NCI-H2081 (cell line): Measurements from ENCODE around the gene ATXN7.

ENCODE experiments used
- DNase-seq, 2 experiments: peaks; one replicate each; lab custom pipeline; 2025; lab: John Stamatoyannopoulos, UW

The ATXN7 gene, protein sequence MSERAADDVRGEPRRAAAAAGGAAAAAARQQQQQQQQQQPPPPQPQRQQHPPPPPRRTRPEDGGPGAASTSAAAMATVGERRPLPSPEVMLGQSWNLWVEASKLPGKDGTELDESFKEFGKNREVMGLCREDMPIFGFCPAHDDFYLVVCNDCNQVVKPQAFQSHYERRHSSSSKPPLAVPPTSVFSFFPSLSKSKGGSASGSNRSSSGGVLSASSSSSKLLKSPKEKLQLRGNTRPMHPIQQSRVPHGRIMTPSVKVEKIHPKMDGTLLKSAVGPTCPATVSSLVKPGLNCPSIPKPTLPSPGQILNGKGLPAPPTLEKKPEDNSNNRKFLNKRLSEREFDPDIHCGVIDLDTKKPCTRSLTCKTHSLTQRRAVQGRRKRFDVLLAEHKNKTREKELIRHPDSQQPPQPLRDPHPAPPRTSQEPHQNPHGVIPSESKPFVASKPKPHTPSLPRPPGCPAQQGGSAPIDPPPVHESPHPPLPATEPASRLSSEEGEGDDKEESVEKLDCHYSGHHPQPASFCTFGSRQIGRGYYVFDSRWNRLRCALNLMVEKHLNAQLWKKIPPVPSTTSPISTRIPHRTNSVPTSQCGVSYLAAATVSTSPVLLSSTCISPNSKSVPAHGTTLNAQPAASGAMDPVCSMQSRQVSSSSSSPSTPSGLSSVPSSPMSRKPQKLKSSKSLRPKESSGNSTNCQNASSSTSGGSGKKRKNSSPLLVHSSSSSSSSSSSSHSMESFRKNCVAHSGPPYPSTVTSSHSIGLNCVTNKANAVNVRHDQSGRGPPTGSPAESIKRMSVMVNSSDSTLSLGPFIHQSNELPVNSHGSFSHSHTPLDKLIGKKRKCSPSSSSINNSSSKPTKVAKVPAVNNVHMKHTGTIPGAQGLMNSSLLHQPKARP

DNA sequence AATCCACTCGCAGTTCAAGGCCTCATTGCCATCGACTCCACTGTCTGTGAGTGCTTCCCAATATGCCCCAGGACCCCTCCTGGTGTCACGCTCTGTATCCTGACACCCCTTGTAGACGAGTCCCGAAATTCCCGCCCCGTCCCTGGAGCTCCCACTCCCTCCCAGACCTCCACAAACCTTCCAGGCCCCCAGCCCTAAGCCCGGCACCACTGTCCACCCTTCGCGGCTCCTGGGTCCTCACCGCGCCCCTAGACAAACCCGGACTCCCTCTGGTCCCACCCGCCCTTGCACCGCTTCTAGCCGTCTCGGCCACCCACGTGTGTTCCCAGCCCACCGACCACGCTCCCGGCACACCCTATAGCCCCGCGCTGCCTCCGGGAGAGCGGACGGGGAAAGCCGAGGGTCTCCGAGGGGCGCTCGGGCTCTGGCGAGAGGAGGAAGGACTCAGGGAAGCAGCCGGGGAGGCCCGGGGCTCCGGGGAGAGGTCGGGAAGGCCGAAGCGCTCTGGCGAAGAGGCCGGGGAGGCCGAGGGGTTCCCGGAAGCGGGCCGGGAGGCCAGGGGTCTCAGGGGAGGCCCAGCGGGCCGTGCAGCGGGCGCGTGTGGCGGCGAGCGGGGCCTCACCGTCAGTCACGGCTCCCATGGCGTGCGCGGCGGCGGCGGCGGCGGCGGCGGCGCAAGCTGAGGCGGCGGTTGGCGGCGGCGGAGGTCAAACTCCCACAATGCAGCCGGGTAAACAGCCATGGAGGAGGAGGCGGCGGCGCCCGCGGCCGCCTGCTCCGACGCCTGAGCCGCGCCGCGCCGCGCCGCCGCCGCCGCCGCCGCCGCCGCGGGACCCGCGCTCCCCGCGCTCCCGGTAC, at the start of gene ATXN7, which contains the start of gene THOC7:
Gene ATXN7, plus strand, starts transcription at position 718 of the 858 bp plus-strand sequence. CDS start 48,732 bp downstream, outside the sequence.
Gene THOC7, minus strand, starts transcription at position 656 of the 858 bp plus-strand sequence. Its CDS starts 15 bp downstream, at position 641.
- DNase-seq, result peak; percentile 32 to 35

DNA sequence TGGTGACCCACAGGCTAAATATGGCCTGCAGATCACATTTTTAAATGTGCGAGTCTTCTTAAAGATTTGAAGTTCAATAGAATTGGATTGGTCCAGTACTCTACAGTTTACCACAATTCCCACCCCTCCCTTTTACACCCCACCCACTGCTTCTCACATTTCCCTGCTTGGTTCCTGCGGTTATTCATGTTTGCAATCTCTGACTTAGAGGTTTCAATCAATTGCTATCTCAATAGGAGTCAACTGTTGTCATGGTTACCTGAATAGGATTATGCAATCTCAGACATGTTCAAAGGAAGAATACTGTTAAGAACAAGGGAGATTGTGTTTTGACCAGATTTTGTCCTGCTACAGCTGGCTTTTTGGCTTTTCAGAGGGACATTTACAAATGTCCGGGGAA, 49.4 kb upstream of the ATXN7 start:
- no peak for DNase-seq

DNA sequence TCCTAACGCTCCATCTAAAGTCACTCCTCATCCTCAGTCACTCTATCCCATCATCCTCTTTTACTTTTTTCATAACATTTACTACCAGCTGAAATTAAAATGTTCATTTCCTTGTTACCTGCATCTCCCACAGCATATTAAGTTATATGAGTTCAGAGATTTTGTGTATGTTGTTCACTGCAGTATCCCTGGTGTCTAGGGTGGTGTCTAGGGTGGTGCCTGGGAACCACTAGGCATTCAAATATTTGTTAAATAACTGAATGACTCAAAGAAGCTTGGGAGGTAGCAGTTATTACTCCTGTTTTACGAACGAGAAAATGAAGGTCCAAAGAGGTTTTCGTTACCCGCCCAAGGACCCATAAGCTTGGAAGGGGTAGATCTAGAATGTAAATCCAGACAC, 46.4 kb upstream of the ATXN7 start:
- no peak for DNase-seq

DNA sequence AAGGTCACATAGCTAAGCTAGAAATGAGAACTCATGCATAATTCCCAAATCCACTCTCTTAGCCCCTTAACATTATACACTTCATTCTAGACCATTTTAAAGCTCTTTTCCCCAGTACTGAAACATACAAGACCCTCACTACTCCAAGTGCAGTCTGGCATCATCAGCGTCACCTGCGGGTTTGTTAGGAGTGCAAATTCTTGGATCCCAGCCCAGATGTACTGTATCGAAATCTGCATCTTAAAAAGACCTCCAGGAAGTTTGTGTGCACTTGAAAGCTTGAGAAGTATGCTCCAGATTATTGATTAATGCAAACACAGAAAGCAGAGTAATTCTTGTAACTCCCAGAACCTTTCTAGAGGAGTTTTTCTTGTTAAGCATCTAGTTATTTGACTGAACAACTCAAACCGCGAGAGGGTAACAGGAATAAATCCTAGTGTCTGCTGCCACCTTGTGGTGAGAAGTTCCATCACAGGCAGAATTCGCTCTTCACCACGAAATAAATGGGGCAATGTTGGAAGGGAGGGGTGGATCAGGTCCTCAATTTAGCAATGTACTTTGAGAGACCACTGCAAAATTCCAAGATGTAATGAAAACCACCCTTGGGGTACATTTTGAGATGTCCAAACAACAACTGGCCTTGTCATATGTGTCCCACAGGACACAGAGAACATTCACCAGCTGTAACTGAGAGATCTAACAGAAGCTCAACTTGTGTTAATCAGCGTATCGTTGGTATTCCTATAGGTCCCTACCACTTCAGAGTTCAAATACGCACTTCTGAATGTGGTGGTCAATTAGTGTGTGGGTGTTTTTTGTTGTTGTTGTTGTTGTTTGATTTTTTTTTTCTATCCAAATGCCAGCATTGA, 45.2 kb upstream of the ATXN7 start:
- peak; percentile 11 to 53 for DNase-seq

- DNase-seq, result no peak
Observed at GRCh38 chr3:63819151-63819398, 44.6 kb upstream of the ATXN7 start, which contains the start of gene C3orf49. C3orf49 (plus strand) TSS chr3:63819299; CDS start chr3:63819472, 173 bp downstream.

DNA sequence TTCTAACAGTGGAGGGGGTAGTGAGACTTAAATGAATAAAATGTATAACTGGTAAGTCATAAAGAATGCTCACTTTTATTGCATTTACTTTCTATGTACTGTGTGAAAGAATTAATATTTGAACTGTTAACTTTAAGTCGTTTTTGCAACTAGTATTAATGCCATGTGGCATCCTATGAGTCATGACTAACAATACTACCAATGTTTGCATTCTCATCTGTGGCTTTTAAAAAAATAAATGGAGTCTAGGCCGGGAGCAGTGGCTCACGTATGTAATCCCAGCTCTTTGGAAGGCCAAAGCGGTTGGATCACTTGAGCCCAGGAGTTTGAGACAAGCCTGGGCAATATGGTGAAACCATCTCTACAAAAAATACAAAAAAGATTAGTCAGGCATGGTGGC, 39.4 kb upstream of the ATXN7 start:
- DNase-seq, result no peak

- DNase-seq, result no peak
Observed at GRCh38 chr3:63830526-63830925, 33.1 kb upstream of the ATXN7 start.

GRCh38 chr3:63832395-63832794, 31.3 kb upstream of the ATXN7 start:
- no peak for DNase-seq

GRCh38 chr3:63841704-63842103, 22.0 kb upstream of the ATXN7 start:
- DNase-seq, result no peak

DNA sequence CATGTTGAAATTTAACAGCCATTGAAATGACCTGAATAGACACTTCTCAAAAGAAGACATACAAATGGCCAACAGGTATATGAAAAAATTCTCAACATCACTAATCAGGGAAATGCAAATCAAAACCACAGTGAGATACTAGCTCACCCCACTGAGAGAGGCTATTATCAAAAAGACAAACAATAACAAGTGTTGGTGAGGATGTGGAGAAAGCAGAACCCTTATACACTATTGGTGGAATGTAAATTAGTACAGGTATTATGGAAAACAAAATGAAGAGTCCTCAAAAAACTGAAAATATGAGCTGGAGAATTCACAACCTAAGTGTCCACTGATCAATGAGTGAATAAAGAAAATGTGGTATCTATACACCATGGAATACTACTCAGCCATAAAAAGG, 21.5 kb upstream of the ATXN7 start:
- DNase-seq, result no peak

DNA sequence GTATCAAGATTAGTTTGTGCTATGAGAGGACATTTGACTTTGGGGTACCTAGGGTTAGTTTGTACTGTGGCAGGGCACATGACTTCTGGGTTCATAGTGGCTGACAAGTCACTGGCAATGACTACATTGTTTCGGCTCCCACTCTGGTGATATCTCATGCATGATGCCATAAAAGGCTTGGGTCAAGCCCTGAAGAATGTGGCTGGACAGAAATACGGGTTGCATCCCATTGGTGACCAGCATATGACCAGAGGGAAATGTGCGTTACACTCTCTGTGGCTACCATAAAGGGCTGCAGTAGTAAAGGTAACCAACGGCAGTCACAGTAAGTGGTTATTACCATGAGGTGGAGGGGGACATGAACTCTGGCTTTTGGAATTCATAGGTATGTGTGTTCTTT, 18.5 kb upstream of the ATXN7 start:
- no peak for DNase-seq

- no peak for DNase-seq
Observed at GRCh38 chr3:63847718-63848450, 15.8 kb upstream of the ATXN7 start.

- no peak for DNase-seq
Observed at GRCh38 chr3:63849175-63849574, 14.5 kb upstream of the ATXN7 start.

GRCh38 chr3:63851287-63851686, 12.4 kb upstream of the ATXN7 start:
- DNase-seq, result no peak

- no peak for DNase-seq
Observed at GRCh38 chr3:63853106-63853505, 10.6 kb upstream of the ATXN7 start.

GRCh38 chr3:63855333-63855940, 8.2 kb upstream of the ATXN7 start:
- peak in 1 of 2 experiments; percentile 3 for DNase-seq

GRCh38 chr3:63857311-63857710, 6.4 kb upstream of the ATXN7 start:
- no peak for DNase-seq

GRCh38 chr3:63860776-63861175, 2.9 kb upstream of the ATXN7 start:
- no peak for DNase-seq

- DNase-seq, result no peak
Observed at GRCh38 chr3:63861306-63861705, 2.4 kb upstream of the ATXN7 start.

DNA sequence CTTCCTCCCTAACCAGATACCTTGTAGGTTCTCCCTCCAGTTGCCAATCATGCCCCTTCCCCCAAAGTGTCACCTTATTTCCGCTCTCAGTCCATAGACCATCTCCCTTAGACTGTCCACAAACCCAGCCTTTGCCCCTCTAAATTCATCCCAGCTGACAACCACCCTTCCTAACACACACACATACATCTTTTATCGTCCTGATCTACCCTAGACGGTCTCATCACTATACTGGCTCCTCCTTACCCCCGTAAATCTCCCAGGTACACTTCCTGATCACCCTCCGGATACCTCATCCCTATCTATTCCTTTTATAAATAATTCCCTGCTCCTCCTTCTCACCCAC, 890 bp upstream of the ATXN7 start:
- DNase-seq, result no peak
